HepG2 (cell line): ENCODE data around the gene NUTF2.

Experiments used
- CHD2 ChIP-seq: IDR thresholded peaks from 2 replicates; pipeline ENCODE4 v1.6.1; 2011; ENCODE audit warnings: low read depth, low read length, improper control_type of control experiment
- MIER3 ChIP-seq: IDR thresholded peaks from 2 replicates; pipeline ENCODE4 v1.6.1; 2016; ENCODE audit warnings: missing compliant biosample characterization, borderline replicate concordance
- SMC3 ChIP-seq: IDR thresholded peaks from 2 replicates; pipeline ENCODE4 v1.6.1; 2011; ENCODE audit warnings: low read length, improper control_type of control experiment
- ZMYM3 ChIP-seq: sonication (generic); formaldehyde crosslinking; IDR thresholded peaks from 2 replicates; pipeline ENCODE4 v1.5.1; 2020; ENCODE audit warnings: mild to moderate bottlenecking, missing genetic modification reagents
- ZNF550 ChIP-seq: sonication (generic); formaldehyde crosslinking; IDR thresholded peaks from 2 replicates; pipeline ENCODE4 v1.4.0; 2020; ENCODE audit warnings: mild to moderate bottlenecking, missing genetic modification reagents, borderline replicate concordance
- TF ChIP-seq, protein P1 (sequence below): sonication (generic); formaldehyde crosslinking; IDR thresholded peaks from 2 replicates; pipeline ENCODE4 v1.5.0; 2020; ENCODE audit warnings: mild to moderate bottlenecking, missing genetic modification reagents, moderate library complexity
- TF ChIP-seq, protein P2 (sequence below): sonication (generic); formaldehyde crosslinking; IDR thresholded peaks from 2 replicates; pipeline ENCODE4 v1.4.0; 2020; ENCODE audit warnings: mild to moderate bottlenecking, missing genetic modification reagents
- TF ChIP-seq, protein P3 (sequence below): fragments of 450-650 bp; IDR thresholded peaks from 2 replicates; pipeline ENCODE4 v1.6.1; 2016

DNA sequence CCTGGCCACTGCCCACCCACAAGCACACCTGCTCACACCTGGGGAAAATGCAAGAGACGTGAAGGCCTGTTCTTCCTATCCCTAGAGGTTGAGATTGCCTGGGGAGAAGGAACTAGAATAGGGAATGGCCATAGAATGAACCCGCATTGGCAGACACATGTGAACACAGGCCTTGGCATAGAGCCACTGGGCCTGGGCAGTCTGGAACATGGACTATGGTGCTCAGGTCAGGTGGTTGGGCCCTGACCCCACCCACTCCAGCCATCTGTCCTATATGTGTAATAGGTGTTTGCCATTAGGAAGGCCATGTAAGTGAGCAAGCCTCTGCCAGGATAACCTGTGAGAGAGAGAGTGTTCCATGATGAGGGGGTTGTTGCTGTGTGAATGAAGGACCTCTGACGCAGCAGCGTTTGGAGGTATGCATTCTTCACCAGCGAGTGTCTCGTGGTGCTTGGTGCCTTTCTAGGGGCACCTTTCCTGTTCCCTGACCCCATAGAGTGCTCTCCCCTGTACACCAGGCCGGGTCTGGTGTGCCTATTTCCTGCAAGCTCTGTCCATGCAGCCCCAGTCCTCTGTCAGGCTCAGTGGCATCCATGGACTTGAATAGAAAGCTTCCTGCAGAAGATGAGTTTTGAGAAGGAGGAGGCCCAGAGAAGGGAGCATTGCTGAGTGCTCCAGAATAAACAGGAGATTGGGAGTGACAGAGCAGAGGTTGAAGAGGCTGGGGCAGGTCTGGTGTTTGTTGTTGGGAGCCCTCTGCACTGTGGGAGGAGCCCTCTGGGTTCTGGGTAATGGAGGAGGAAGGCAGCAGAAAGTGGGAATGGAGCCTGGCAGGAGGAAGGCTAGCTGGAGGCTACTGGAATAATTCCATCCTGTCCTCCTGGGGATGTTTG lies 69.3 kb downstream of the NUTF2 start:
- TF ChIP-seq CHD2 (no peak), MIER3 (CRISPR knock-in tag) (no peak), ZMYM3 (CRISPR knock-in tag) (no peak), SMC3 (no peak), ZNF550 (CRISPR knock-in tag) (no peak)
- TF ChIP-seq, protein P1, sequence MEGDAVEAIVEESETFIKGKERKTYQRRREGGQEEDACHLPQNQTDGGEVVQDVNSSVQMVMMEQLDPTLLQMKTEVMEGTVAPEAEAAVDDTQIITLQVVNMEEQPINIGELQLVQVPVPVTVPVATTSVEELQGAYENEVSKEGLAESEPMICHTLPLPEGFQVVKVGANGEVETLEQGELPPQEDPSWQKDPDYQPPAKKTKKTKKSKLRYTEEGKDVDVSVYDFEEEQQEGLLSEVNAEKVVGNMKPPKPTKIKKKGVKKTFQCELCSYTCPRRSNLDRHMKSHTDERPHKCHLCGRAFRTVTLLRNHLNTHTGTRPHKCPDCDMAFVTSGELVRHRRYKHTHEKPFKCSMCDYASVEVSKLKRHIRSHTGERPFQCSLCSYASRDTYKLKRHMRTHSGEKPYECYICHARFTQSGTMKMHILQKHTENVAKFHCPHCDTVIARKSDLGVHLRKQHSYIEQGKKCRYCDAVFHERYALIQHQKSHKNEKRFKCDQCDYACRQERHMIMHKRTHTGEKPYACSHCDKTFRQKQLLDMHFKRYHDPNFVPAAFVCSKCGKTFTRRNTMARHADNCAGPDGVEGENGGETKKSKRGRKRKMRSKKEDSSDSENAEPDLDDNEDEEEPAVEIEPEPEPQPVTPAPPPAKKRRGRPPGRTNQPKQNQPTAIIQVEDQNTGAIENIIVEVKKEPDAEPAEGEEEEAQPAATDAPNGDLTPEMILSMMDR (CRISPR knock-in tag) = no peak
- TF ChIP-seq, protein P2, sequence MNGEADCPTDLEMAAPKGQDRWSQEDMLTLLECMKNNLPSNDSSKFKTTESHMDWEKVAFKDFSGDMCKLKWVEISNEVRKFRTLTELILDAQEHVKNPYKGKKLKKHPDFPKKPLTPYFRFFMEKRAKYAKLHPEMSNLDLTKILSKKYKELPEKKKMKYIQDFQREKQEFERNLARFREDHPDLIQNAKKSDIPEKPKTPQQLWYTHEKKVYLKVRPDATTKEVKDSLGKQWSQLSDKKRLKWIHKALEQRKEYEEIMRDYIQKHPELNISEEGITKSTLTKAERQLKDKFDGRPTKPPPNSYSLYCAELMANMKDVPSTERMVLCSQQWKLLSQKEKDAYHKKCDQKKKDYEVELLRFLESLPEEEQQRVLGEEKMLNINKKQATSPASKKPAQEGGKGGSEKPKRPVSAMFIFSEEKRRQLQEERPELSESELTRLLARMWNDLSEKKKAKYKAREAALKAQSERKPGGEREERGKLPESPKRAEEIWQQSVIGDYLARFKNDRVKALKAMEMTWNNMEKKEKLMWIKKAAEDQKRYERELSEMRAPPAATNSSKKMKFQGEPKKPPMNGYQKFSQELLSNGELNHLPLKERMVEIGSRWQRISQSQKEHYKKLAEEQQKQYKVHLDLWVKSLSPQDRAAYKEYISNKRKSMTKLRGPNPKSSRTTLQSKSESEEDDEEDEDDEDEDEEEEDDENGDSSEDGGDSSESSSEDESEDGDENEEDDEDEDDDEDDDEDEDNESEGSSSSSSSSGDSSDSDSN (CRISPR knock-in tag) = no peak
- TF ChIP-seq, protein P3, sequence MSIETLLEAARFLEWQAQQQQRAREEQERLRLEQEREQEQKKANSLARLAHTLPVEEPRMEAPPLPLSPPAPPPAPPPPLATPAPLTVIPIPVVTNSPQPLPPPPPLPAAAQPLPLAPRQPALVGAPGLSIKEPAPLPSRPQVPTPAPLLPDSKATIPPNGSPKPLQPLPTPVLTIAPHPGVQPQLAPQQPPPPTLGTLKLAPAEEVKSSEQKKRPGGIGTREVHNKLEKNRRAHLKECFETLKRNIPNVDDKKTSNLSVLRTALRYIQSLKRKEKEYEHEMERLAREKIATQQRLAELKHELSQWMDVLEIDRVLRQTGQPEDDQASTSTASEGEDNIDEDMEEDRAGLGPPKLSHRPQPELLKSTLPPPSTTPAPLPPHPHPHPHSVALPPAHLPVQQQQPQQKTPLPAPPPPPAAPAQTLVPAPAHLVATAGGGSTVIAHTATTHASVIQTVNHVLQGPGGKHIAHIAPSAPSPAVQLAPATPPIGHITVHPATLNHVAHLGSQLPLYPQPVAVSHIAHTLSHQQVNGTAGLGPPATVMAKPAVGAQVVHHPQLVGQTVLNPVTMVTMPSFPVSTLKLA = no peak
